CD14-positive monocyte (primary cell): ENCODE results near the gene MAP3K1. TPM values are rescaled to one million over a fixed set of nuclear protein-coding genes. Genes with fewer than 3 reads are reported as not detected.

Experiments used
- DNase-seq, 3 donors: peaks; one replicate each; pipeline ENCODE4 v3.0.0-alpha.2; 2011 to 2022
- H2AFZ ChIP-seq: 2 replicates; pipeline ENCODE4 v1.6.0; 2012; ENCODE audit warnings: mild to moderate bottlenecking, low read depth, low read length, inconsistent platforms; ENCODE audit not compliant: insufficient read depth, poor library complexity, severe bottlenecking
- H3K27ac ChIP-seq, 2 donors: 1 replicate in 1 of 2; 2 replicates in 1 of 2; pipeline ENCODE4 v1.5.1; 2012 to 2013; ENCODE audit warnings: low read length in 2 of 2, control low read depth in 1 of 2, inconsistent platforms in 1 of 2, low read depth in 1 of 2, mild to moderate bottlenecking in 1 of 2
- H3K27me3 ChIP-seq, 2 donors: one replicate each; pipeline versions ENCODE4 v1.6.0 to v1.6.1; 2011 to 2013; ENCODE audit warnings: low read length in 2 of 2; ENCODE audit not compliant: control insufficient read depth in 2 of 2, insufficient read depth in 2 of 2
- H3K36me3 ChIP-seq, 2 donors: replicated peaks in 1 of 2; 1 replicate in 1 of 2; 2 replicates in 1 of 2; pipeline versions ENCODE4 v1.5.1 to v1.6.1; 2012 to 2013; ENCODE audit warnings: low read length in 2 of 2, control low read depth in 1 of 2, inconsistent platforms in 1 of 2, mild to moderate bottlenecking in 1 of 2; ENCODE audit not compliant: insufficient read depth in 2 of 2, control insufficient read depth in 1 of 2
- H3K4me1 ChIP-seq, 2 donors: 1 replicate in 1 of 2; 2 replicates in 1 of 2; pipeline versions ENCODE4 v1.5.1 to v1.6.1; 2012 to 2013; ENCODE audit warnings: low read length in 2 of 2, control low read depth in 1 of 2, inconsistent platforms in 1 of 2, mild to moderate bottlenecking in 1 of 2, moderate library complexity in 1 of 2; ENCODE audit not compliant: insufficient read depth in 2 of 2, control insufficient read depth in 1 of 2
- H3K4me2 ChIP-seq: replicated peaks from 2 replicates; pipeline ENCODE3; 2012; ENCODE audit warnings: low read length, moderate library complexity, mild to moderate bottlenecking; ENCODE audit not compliant: poor library complexity, severe bottlenecking; ENCODE audit errors: extremely low read depth
- H3K4me3 ChIP-seq, 3 experiments: fragments of 200-600 bp in 1 of 3; sonication (generic) in 1 of 3; replicated peaks in 1 of 3; 1 replicate in 2 of 3; 2 replicates in 1 of 3; pipeline ENCODE4 v1.5.1; 2011 to 2013; ENCODE audit warnings: low read length in 3 of 3, mild to moderate bottlenecking in 3 of 3, control low read depth in 2 of 3, low read depth in 2 of 3, inconsistent platforms in 1 of 3, moderate library complexity in 1 of 3
- H3K79me2 ChIP-seq: 2 replicates; pipeline ENCODE4 v1.6.0; 2012; ENCODE audit warnings: mild to moderate bottlenecking, control low read depth, inconsistent platforms, low read length, moderate library complexity; ENCODE audit not compliant: insufficient read depth
- H3K9ac ChIP-seq: 2 replicates; pipeline ENCODE4 v1.6.0; 2017; ENCODE audit warnings: low read length, mild to moderate bottlenecking; ENCODE audit not compliant: insufficient read depth, poor library complexity, severe bottlenecking
- H3K9me3 ChIP-seq, 2 donors: replicated peaks in 1 of 2; 1 replicate in 1 of 2; 2 replicates in 1 of 2; pipeline versions ENCODE4 v1.5.1 to v1.6.1; 2012 to 2013; ENCODE audit warnings: low read length in 2 of 2, control low read depth in 1 of 2; ENCODE audit not compliant: control insufficient read depth in 1 of 2, insufficient read depth in 1 of 2
- H4K20me1 ChIP-seq: 2 replicates; pipeline ENCODE4 v1.6.0; 2012; ENCODE audit warnings: mild to moderate bottlenecking, low read length, control low read depth, moderate library complexity; ENCODE audit not compliant: insufficient read depth
- H3K27ac Mint-ChIP-seq, 7 donors: one replicate each; pipeline ENCODE4 v1.8.0; 2020; ENCODE audit warnings: mild to moderate bottlenecking in 7 of 7, mixed read lengths in 7 of 7, moderate library complexity in 6 of 7, inconsistent platforms in 2 of 7
- H3K27me3 Mint-ChIP-seq, 3 donors: one replicate each; pipeline ENCODE4 v1.8.0; 2021 to 2022; ENCODE audit warnings: low read depth in 3 of 3, mild to moderate bottlenecking in 3 of 3, mixed read lengths in 3 of 3, moderate library complexity in 3 of 3, inconsistent platforms in 1 of 3
- H3K36me3 Mint-ChIP-seq, 2 donors: one replicate each; pipeline ENCODE4 v1.8.0; 2020; ENCODE audit warnings: mixed read lengths in 2 of 2, inconsistent platforms in 1 of 2, mild to moderate bottlenecking in 1 of 2
- H3K4me1 Mint-ChIP-seq: one replicate; pipeline ENCODE4 v1.8.0; 2020; ENCODE audit warnings: mild to moderate bottlenecking, mixed read lengths
- H3K4me3 Mint-ChIP-seq, 2 donors: one replicate each; pipeline ENCODE4 v1.8.0; 2020; ENCODE audit warnings: mild to moderate bottlenecking in 2 of 2, mixed read lengths in 2 of 2, moderate library complexity in 1 of 2
- H3K9me3 Mint-ChIP-seq, 7 donors: one replicate each; pipeline ENCODE4 v1.8.0; 2020 to 2022; ENCODE audit warnings: mixed read lengths in 7 of 7, mild to moderate bottlenecking in 6 of 7, moderate library complexity in 6 of 7, inconsistent platforms in 2 of 7
- CTCF ChIP-seq: fragments of 200-600 bp; IDR thresholded peaks from one replicate; pipeline ENCODE4 v1.8.0; 2022; ENCODE audit warnings: antibody characterized with exemption, mild to moderate bottlenecking
- WGBS: methylation state at CpG from one replicate; pipeline ENCODE4 v1.1.5; 2013; ENCODE audit warnings: missing lambda C conversion rate; ENCODE audit not compliant: insufficient coverage; 5-methylcytosine and 5-hydroxymethylcytosine counted together
- intact Hi-C, 2 donors: fragments of 100-400 bp; cut with micrococcal nuclease; formaldehyde crosslinking; loops; one replicate each; pipeline versions ENCODE4 v1.15.0 to v1.15.1; 2023
- polyA plus RNA-seq, 3 donors: library from polyadenylated mRNA; depleted of rRNA in 1 of 3; unstranded in 2 of 3; stranded (reverse) in 1 of 3; fragments of 300-500 nt in 2 of 3; fragments of >200 nt in 1 of 3; fragmentation: Illumina TruSeq in 2 of 3; gene quantifications; 1 replicate in 2 of 3; 2 replicates in 1 of 3; pipeline ENCODE4 v1.2.3, GENCODE V29; 2012 to 2021

Gene MAP3K1
- polyA plus RNA-seq, 3 donors, result 44.7 to 62.1 (median 45.6) TPM

GRCh38 chr5:56818450-56819037, 3.2 kb downstream of the MAP3K1 start:
- H3K4me1 Mint-ChIP-seq, result peaks cover 48% of the 10 kb centered on the region
- peak overlapping the region; percentile 7 for H2AFZ ChIP-seq

More at GRCh38 chr5:56818450-56819037, 3.2 kb downstream of the MAP3K1 start:
- peak overlapping the region; percentile 90 for H3K9ac ChIP-seq
- Mint-ChIP-seq H3K9me3 (peaks cover 0 to 1% (median 0%) of the 10 kb centered on the region in 7 donors), H3K27me3 (no peaks in the 10 kb centered on the region), H3K4me3 (peak overlapping the region; percentile 88 to 97), H3K36me3 (peaks cover 28 to 33% of the 10 kb centered on the region in 2 donors), H3K27ac (peak overlapping the region; percentile 87 to 94 (median 93))
- peaks cover 44% of the 10 kb centered on the region for H4K20me1 ChIP-seq
- H3K4me1 ChIP-seq, result peaks cover 49 to 63% of the 10 kb centered on the region in 2 donors
- H3K4me2 ChIP-seq, result peak overlapping the region; percentile 93
- intact Hi-C loops, result loop anchor here (5.0 to 10.0 kb wide), 4 partner anchors 134 to 404 kb away; no protein-coding TSS in a partner anchor
- DNase-seq, result peak in 1 of 3 donors; percentile 55
- no peaks in the 10 kb centered on the region for H3K9me3 ChIP-seq
- TF ChIP-seq CTCF, result peak; percentile 35
- H3K79me2 ChIP-seq, result peaks cover 95% of the 10 kb centered on the region
- peak overlapping the region; percentile 67 to 97 (median 87) for H3K4me3 ChIP-seq
- H3K27ac ChIP-seq, result peak overlapping the region in 1 of 2 donors; percentile 89
- H3K27me3 ChIP-seq, result no peaks in the 10 kb centered on the region
- no CpG with 5 or more reads among the region's 3 CpGs for WGBS
- H3K36me3 ChIP-seq, result peaks cover 2 to 13% of the 10 kb centered on the region in 2 donors
